Measurements from ENCODE around the gene NKAIN1.
A peak's percentile ranks its signal among the peaks of the same experiment; 100 is the strongest.

- TF ChIP-seq CTCF (tag by site-specific recombination; IDR thresholded peaks at IDR 0.05): peak; percentile 77
- peak; percentile 86 for TF ChIP-seq KLF9 (tag by site-specific recombination; IDR thresholded peaks at IDR 0.05; ENCODE audit: low read depth)
- TF ChIP-seq KLF10 (tag by site-specific recombination; IDR thresholded peaks at IDR 0.05): peak; percentile 87
- no peak for TF ChIP-seq ZNF670 (tag by site-specific recombination; IDR thresholded peaks at IDR 0.05; ENCODE audit: low read depth)
- TF ChIP-seq ZSCAN4 (tag by site-specific recombination; IDR thresholded peaks at IDR 0.05): no peak
- peak; percentile 38; the same call in 1 of the 2 replicates for TF ChIP-seq PRDM10 (tag by site-specific recombination; IDR thresholded peaks at IDR 0.05)
- no peak for TF ChIP-seq BCL11A (tag by site-specific recombination; IDR thresholded peaks at IDR 0.05; ENCODE audit: low read depth)
- TF ChIP-seq ZBTB21 (tag by site-specific recombination; IDR thresholded peaks at IDR 0.05): no peak
- TF ChIP-seq ZNF175 (tag by site-specific recombination; IDR thresholded peaks at IDR 0.05): no peak
- no peak for TF ChIP-seq ZNF530 (tag by site-specific recombination; IDR thresholded peaks at IDR 0.05; ENCODE audit: low read depth)
- TF ChIP-seq ZBTB17 (tag by site-specific recombination; IDR thresholded peaks at IDR 0.05): no peak
- no peak for TF ChIP-seq ZNF280D (tag by site-specific recombination; IDR thresholded peaks at IDR 0.05)
- 0 out of 2 replicates have a peak, but pooled peaks have one; percentile 12 for TF ChIP-seq ZBTB7A (tag by site-specific recombination; IDR thresholded peaks at IDR 0.05; ENCODE audit: low read depth)
These were observed 84.4 kb downstream of the NKAIN1 start for GRCh38 chr1:31155216-31155806.

Data from HEK293 (cell line).